NCI-H2171 (cell line): Measurements from ENCODE around the gene LAMA1.

Experiments used
- DNase-seq: peaks from one replicate; lab custom pipeline; 2025; lab: John Stamatoyannopoulos, UW

Gene LAMA1

GRCh38 chr18:6983366-6983765 lies 134.2 kb downstream of the LAMA1 start:
- no peak for DNase-seq

- no peak for DNase-seq
Measured at GRCh38 chr18:6982398-6982797, 135.2 kb downstream of the LAMA1 start.

GRCh38 chr18:6980363-6980762 lies 137.2 kb downstream of the LAMA1 start:
- DNase-seq, result no peak

- DNase-seq, result no peak
Measured at GRCh38 chr18:6979954-6980353, 137.6 kb downstream of the LAMA1 start.

GRCh38 chr18:6976935-6977334 lies 140.7 kb downstream of the LAMA1 start:
- DNase-seq, result no peak

- no peak for DNase-seq
Measured at GRCh38 chr18:6975084-6975483, 142.5 kb downstream of the LAMA1 start.

- no peak for DNase-seq
Measured at GRCh38 chr18:6971823-6972478, 145.6 kb downstream of the LAMA1 start.

- no peak for DNase-seq
Measured at GRCh38 chr18:6963452-6964097, 154.0 kb downstream of the LAMA1 start.

- no peak for DNase-seq
Measured at GRCh38 chr18:6962571-6963451, 154.8 kb downstream of the LAMA1 start.

- DNase-seq, result no peak
Measured at GRCh38 chr18:6961331-6961730, 156.3 kb downstream of the LAMA1 start.

GRCh38 chr18:6960656-6961055 lies 156.9 kb downstream of the LAMA1 start:
- no peak for DNase-seq

GRCh38 chr18:6960124-6960523 lies 157.5 kb downstream of the LAMA1 start:
- no peak for DNase-seq

- DNase-seq, result no peak
Measured at GRCh38 chr18:6959110-6959509, 158.5 kb downstream of the LAMA1 start.

- DNase-seq, result no peak
Measured at GRCh38 chr18:6956999-6957398, 160.6 kb downstream of the LAMA1 start.

- no peak for DNase-seq
Measured at GRCh38 chr18:6956495-6956894, 161.1 kb downstream of the LAMA1 start.

GRCh38 chr18:6955304-6955703 lies 162.3 kb downstream of the LAMA1 start:
- no peak for DNase-seq

- no peak for DNase-seq
Measured at GRCh38 chr18:6954501-6954900, 163.1 kb downstream of the LAMA1 start.

GRCh38 chr18:6951336-6952090 lies 166.1 kb downstream of the LAMA1 start:
- no peak for DNase-seq

GRCh38 chr18:6950641-6951040 lies 167.0 kb downstream of the LAMA1 start:
- DNase-seq, result no peak

- no peak for DNase-seq
Measured at GRCh38 chr18:6949800-6950586, 167.6 kb downstream of the LAMA1 start.

GRCh38 chr18:6948281-6949055 lies 169.1 kb downstream of the LAMA1 start:
- no peak for DNase-seq
